Measurements from ENCODE around the gene LDB2. TPM values are rescaled to one million over a fixed set of nuclear protein-coding genes. Genes with fewer than 3 reads are reported as not detected.
A peak's percentile ranks its signal among the peaks of the same experiment; 100 is the strongest.
"Not testable (repeated sequence)": the region's sequence is repeated elsewhere in the genome, so short reads cannot be mapped to it uniquely, and the experiment has no call there.

LDB2 gene
- total RNA-seq, 3 donors from 2014 or later, result 4.7 to 19.9 (median 9.3) TPM

- no peaks in the 10 kb centered on the region for H3K4me1 ChIP-seq (ENCODE audit: low read depth)
- ATAC-seq, result no peak
- no peak for DNase-seq
- intact Hi-C loops (cut with DNase I, micrococcal nuclease), result no loop called here
- no peaks in the 10 kb centered on the region for H3K9me3 ChIP-seq
- no peaks in the 10 kb centered on the region for H3K36me3 ChIP-seq (ENCODE audit: low read depth)
- TF ChIP-seq, protein P1, sequence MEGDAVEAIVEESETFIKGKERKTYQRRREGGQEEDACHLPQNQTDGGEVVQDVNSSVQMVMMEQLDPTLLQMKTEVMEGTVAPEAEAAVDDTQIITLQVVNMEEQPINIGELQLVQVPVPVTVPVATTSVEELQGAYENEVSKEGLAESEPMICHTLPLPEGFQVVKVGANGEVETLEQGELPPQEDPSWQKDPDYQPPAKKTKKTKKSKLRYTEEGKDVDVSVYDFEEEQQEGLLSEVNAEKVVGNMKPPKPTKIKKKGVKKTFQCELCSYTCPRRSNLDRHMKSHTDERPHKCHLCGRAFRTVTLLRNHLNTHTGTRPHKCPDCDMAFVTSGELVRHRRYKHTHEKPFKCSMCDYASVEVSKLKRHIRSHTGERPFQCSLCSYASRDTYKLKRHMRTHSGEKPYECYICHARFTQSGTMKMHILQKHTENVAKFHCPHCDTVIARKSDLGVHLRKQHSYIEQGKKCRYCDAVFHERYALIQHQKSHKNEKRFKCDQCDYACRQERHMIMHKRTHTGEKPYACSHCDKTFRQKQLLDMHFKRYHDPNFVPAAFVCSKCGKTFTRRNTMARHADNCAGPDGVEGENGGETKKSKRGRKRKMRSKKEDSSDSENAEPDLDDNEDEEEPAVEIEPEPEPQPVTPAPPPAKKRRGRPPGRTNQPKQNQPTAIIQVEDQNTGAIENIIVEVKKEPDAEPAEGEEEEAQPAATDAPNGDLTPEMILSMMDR (IDR thresholded peaks at IDR 0.05), result no peak
- no peak overlapping the region for H3K4me3 ChIP-seq
Measured at GRCh38 chr4:16636912-16637630, 261.4 kb downstream of the LDB2 start.

GRCh38 chr4:16636304-16636703, 262.1 kb downstream of the LDB2 start:
- no peaks in the 10 kb centered on the region for H3K36me3 ChIP-seq (ENCODE audit: low read depth)
- intact Hi-C loops (cut with DNase I, micrococcal nuclease), result no loop called here
- H3K4me1 ChIP-seq (ENCODE audit: low read depth), result no peaks in the 10 kb centered on the region
- H3K9me3 ChIP-seq, result no peaks in the 10 kb centered on the region
- no peak for ATAC-seq
- TF ChIP-seq, protein P1 (IDR thresholded peaks at IDR 0.05), result no peak
- no peak for DNase-seq
- H3K4me3 ChIP-seq, result no peak overlapping the region

GRCh38 chr4:16629274-16629673, 269.2 kb downstream of the LDB2 start:
- H3K36me3 ChIP-seq (ENCODE audit: low read depth); intact Hi-C loops (cut with DNase I, micrococcal nuclease); DNase-seq; ATAC-seq; H3K4me1 ChIP-seq (ENCODE audit: low read depth); H3K9me3 ChIP-seq; H3K4me3 ChIP-seq: not testable (repeated sequence)

DNA sequence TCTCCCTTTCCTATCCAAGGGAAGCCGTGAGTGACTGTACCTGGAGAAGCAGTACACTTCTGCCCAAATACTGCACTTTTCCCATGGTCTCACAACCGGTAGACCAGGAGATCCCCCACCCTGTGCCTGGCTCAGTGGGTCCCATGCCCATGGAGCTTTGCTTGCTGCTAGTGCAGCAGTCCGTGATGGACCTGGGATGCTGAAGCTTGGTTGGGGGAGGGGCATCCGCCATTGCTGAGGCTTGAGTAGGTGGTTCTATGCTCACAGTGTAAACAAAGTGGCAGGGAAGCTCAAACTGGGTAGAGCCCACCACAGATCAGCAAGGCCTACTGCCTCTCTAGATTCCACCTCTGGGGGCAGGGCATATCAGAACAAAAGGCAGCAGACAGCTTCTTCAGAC, 269.6 kb downstream of the LDB2 start:
- H3K4me3 ChIP-seq; intact Hi-C loops (cut with DNase I, micrococcal nuclease); H3K9me3 ChIP-seq; H3K4me1 ChIP-seq (ENCODE audit: low read depth); DNase-seq; ATAC-seq; H3K36me3 ChIP-seq (ENCODE audit: low read depth): not testable (repeated sequence)

DNA sequence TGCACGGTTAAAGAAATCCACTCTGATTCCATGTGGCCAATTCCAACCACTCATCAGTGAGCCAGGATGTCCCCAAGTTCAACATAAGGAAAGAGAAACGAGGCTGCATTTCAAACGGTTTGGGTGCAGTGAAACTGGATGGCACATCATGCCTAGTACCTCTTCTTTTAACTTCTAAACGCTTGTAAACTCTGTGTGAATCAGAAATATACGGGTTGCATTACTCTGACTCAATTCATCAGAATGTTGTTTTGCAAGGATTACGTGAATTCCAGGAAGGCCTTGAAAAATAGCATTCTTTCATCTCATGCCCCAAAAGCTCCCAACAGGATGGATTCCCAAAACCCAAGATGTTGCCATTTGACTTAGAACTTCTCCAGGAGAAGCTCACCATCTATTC, 270.4 kb downstream of the LDB2 start:
- DNase-seq, result no peak
- no peak for ATAC-seq
- Histone ChIP-seq H3K36me3 (ENCODE audit: low read depth) (no peaks in the 10 kb centered on the region), H3K4me1 (ENCODE audit: low read depth) (no peaks in the 10 kb centered on the region), H3K9me3 (no peaks in the 10 kb centered on the region), H3K4me3 (no peak overlapping the region)
- TF ChIP-seq, protein P1 (IDR thresholded peaks at IDR 0.05), result no peak
- intact Hi-C loops (cut with DNase I, micrococcal nuclease), result no loop called here

DNA sequence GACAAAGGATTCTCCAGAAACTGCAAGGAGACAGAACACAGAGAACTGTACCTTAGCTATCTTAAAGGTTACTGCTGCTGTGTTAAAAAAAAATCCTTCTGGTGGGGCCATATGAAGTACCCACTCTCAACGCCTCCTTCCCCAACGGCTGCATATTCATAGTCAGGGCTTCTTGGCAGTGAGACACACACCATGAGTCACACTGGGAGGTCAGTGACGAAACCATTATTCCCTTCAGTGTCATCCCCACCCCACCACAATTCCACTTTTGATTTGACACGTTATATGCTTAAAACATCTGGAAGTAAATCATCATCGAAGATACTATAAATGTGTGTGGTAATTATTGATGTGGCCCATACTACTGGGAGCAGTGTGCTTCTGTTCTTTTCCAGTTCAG, 271.5 kb downstream of the LDB2 start:
- intact Hi-C loops (cut with DNase I, micrococcal nuclease), result no loop called here
- no peaks in the 10 kb centered on the region for H3K9me3 ChIP-seq
- TF ChIP-seq, protein P1 (IDR thresholded peaks at IDR 0.05), result no peak
- DNase-seq (peak in 1 of 3 donors; percentile 6), ATAC-seq (peak; percentile 53)
- no peaks in the 10 kb centered on the region for H3K4me1 ChIP-seq (ENCODE audit: low read depth)
- no peaks in the 10 kb centered on the region for H3K36me3 ChIP-seq (ENCODE audit: low read depth)
- H3K4me3 ChIP-seq, result no peak overlapping the region

DNA sequence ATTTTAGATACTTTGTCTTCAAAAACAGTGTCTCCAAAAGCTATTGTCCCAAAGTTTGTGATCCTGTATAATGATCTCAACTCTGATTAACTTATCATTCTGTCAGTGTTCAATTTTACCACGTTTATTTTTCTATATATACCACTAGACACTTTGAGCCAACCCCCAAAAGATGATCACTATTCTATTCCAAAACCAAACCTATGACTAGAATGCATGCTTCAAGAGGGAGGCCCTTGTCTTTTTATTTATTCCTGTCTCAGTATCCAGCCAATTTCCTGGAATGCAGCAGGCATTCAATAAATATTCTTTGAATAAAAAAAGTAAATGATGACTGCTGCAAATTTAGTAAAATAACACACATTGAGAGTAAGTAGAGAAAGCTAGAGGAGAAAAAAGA, 275.6 kb downstream of the LDB2 start:
- H3K4me3 ChIP-seq, result no peak overlapping the region
- TF ChIP-seq, protein P1 (IDR thresholded peaks at IDR 0.05), result no peak
- no peaks in the 10 kb centered on the region for H3K36me3 ChIP-seq (ENCODE audit: low read depth)
- ATAC-seq (no peak), DNase-seq (no peak)
- intact Hi-C loops (cut with DNase I, micrococcal nuclease), result no loop called here
- no peaks in the 10 kb centered on the region for H3K4me1 ChIP-seq (ENCODE audit: low read depth)
- H3K9me3 ChIP-seq, result no peaks in the 10 kb centered on the region

Data from mucosa of descending colon (tissue), 3 donors.